DMS 273 (cell line): ENCODE results near the gene SMARCD3.

Experiments
- DNase-seq: peaks from one replicate; lab custom pipeline; 2025; ENCODE audit not compliant: unreplicated experiment; lab: John Stamatoyannopoulos, UW

Gene SMARCD3

GRCh38 chr7:151248346-151249033 is at the start of gene SMARCD3:
TSS of gene SMARCD3 (minus strand) at chr7:151248694. CDS start at chr7:151248562, 132 bp downstream.
- peak; percentile 80 for DNase-seq

- DNase-seq = no peak
These were observed 47.9 kb upstream of the SMARCD3 start for GRCh38 chr7:151296202-151296992.

DNA sequence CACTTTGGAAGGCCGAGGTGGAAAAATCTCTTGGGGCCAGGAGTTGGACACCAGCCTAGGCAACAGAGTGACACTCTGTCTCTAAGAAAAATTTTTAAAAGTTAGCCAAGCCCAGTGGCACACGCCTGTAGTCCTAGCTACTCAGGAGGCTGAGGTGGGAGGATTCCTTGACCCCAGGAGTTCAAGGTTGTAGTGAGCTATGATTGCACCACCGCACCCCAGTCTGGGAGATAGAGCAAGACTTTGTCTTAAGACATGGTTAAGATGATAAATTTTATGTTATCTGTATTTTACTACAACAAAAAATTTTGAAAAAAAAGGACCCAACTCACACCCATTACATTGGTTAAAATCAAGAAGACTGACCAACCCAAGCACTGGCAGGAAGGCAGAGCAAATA is 44.4 kb upstream of the SMARCD3 start:
- DNase-seq = no peak

DNA sequence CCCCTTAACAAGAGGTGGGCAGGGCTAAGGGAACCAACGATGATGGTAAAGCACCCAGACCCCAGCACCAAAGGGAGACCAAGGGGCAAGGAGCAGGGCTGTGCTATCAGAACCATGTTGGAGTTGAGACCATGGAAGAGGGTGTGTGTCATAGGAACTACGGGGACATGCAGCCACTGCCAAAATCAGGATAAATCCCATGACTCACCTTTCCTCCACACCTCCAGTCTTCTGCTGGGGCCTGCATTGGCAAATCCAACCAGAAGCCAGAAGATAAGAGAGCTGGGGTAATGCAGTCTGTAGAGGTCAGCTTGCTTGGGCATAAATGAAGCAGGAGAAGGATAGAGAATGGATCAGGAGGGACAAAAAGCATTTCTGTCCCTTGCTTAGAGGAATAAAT is 42.7 kb upstream of the SMARCD3 start:
- no peak for DNase-seq

DNA sequence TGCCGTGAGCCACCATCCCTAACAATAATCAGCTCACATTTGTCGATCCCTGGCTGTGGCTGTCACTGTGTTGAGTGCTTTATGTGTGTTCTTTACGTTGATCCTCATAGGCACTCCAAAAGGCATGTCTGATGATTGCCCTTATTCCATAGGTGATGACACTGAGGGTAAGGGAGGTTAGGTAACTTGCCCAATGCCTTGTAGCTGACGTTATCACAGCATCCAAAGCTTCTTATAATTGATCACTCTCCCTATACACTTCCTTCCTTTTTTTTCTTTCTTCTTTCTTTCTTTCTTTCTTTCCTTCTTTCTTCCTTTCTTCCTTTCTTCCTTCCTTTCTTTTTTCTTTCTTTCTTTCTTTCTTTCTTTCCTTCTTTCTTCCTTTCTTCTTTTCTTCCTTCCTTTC is 41.9 kb upstream of the SMARCD3 start:
- DNase-seq = no peak

DNA sequence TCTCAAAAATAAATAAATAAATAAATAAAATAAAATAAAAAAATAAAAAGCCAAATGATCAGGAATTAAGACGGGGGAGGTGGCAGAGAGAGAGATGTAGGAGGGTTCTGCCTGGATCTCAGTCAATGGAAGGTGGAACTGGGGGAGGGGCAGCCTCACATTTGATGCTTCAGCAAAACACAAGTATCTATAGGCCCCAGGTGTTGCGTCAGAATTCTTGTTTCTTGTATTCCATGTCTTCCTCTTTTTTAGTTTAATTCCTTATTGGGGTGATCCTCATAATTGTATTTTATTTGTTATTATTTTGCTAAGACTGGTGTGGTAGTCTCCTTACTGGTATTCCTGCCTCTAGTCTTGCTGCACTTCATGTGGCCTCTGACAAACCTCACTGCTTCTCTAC is 41.4 kb upstream of the SMARCD3 start:
- no peak for DNase-seq

DNA sequence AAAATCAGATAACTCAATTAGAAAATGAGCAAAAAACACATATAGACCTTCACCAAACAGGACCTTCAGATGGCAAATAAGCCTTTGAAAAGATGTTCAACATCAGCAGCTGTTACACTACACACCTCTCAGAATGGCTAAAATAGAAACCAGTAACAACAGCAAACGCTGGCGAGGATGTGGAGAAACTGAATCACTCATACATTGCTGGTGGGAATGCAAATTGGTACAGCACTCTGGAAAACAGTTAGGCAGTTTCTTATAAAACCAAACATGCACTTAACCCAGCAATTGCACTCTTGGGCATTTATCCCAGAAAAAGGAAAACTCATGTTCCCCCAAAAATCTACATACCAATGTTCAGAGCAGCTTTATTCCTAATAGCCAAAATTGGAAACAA is 37.7 kb upstream of the SMARCD3 start:
- DNase-seq = no peak

DNA sequence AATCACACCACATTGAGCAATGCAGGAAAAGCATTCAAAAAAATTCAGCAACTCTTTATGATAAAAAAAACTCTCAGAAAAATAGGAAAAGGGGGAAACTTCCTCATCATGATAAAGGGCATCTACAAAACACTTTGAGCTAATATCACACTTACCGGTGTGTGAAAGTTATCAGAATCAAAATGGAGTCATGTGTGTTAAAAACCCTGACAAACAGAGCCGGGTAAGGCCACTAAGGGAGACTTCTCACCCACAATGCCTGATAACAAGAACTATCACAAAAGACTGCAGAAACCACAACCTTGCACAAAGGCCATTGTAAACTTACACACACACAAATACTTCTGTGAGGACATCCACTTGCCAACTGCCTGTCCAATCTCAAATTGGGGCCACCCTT is 34.8 kb upstream of the SMARCD3 start:
- no peak for DNase-seq

GRCh38 chr7:151282111-151282510 is 33.6 kb upstream of the SMARCD3 start:
- DNase-seq = no peak

- no peak for DNase-seq
These were observed 33.2 kb upstream of the SMARCD3 start for GRCh38 chr7:151281686-151282085.

- no peak for DNase-seq
These were observed 32.0 kb upstream of the SMARCD3 start for GRCh38 chr7:151280388-151281019.

- DNase-seq = no peak
These were observed 31.4 kb upstream of the SMARCD3 start for GRCh38 chr7:151279868-151280267.

DNA sequence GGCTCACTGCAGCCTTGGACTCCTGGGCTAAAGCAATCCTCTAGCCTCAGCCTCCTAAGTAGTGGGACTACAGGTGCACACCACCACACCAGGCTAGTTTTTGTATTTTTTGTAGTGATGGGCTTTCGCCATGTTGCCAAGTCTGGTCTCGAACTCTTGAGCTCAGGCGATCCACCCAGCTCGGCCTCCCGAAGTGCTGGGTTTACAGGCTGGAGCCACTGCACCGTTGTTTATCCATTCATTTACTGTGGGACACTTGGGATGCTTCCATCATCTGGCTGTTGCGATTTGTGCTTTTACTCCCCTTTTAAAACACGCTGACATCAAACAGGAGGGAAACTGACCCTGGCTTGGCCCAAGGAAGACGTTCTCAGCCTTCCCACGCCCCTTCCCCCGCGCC is 30.5 kb upstream of the SMARCD3 start:
- no peak for DNase-seq

GRCh38 chr7:151277631-151278030 is 29.1 kb upstream of the SMARCD3 start:
- no peak for DNase-seq

- peak; percentile 88 for DNase-seq
These were observed 28.4 kb upstream of the SMARCD3 start for GRCh38 chr7:151276666-151277590.

GRCh38 chr7:151275813-151276577 is 27.5 kb upstream of the SMARCD3 start:
- DNase-seq = peak; percentile 36

GRCh38 chr7:151274936-151275812 is 26.7 kb upstream of the SMARCD3 start:
- DNase-seq = no peak

DNA sequence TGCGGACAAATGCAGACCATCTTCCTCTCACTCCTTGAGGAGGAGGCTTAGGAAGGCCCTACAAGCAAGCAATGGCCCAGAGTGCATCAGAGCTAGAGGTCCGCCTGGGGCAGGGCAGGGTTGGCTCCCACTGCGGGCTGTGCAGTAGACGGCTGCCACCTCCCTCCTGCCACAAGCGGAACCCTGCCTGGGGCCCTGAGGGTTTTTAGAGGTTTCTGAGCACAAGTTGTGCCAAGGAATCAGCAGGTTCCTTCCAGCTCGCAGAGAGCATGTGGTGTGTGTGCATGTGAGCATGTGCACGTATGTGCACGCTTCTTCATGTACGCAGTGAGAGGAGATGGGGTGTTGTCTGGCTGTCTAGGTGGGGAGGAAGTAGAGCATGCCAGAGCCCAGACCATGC is 25.9 kb upstream of the SMARCD3 start:
- no peak for DNase-seq

DNA sequence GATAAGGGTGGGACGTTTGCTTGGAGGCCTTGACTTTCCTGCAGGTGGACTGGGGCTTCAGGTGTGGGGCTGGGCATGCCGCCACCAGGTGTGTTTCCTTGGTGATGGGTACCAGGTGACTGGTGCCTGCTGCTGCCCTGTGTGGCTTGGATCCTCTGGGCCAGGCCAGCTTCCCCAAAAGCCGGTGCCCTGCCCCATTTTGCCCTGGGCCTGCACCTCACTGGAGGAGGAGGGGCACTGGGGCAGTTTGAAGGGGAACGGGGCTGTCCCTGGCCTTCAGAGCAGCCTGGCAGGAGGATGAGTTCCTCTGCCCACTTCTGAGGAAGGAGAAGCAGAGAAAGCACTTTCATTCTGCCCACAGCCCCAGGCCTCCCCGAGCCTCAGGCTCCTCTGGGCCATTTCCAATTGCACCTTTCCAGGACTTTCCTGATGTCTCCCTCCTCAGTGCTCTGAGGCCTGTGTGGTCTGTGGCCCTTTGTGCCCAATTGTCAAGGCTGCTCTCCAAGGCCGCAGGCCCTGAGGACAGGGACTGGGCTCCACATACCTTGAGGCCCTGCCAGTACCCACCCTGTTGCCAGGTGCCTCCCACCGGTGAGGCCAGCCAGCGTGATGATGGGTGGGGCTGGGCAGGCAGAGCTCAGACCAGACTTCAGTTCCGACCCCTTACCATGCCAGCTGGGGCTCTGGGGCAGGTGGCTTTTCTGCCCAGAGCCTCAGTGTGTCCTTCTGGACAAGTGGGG is 25.3 kb upstream of the SMARCD3 start:
- no peak for DNase-seq
